Measurements from ENCODE around the gene CAPN14.

Gene CAPN14

DNA sequence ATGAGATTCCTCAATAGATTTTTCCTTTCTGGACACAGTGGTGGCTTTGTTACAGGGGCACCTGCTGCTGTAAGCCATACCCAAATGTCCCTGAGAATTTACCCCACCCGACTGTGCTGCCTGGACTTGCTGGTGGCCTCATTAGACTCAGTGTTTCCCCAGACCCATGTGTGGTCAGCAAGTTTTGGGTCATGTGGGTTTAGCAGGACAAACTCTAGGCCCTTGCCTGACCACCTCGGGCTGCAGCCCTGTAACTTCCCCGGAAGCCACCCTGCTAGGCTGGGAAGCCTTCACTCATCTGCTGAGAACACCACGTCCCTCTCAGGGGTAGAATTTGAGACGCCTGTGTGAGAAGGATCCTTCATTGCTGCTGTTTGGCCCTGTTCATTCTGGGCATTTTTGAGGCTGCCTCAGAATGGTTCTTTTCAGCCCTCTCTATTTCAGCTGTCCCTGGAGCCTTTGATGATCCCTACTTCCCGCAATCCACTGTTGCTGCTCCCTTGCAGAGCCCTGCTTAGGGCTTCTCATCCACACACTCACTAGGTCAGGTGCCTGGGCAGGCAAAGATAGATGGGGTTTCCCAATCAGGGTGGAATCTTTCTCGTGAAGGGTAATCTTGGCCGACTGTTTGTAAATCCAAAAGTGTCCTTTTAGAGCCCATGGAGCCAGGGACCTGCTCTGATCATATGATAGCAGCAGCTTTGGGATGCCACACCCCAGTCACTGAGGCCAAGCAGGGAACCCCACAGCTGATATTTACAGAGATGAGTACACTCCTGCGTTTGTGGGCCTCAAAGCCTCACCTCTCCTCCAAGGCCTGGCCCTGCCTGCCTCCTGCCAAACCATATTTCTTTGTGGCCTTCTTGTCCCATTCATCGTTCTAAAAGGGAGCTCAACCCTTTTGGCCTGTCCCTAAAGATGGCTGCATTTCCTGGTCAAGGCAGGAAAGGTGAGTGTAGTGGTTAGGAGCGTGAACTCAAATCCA is 23.4 kb upstream of the CAPN14 start:
- no peak for DNase-seq

DNA sequence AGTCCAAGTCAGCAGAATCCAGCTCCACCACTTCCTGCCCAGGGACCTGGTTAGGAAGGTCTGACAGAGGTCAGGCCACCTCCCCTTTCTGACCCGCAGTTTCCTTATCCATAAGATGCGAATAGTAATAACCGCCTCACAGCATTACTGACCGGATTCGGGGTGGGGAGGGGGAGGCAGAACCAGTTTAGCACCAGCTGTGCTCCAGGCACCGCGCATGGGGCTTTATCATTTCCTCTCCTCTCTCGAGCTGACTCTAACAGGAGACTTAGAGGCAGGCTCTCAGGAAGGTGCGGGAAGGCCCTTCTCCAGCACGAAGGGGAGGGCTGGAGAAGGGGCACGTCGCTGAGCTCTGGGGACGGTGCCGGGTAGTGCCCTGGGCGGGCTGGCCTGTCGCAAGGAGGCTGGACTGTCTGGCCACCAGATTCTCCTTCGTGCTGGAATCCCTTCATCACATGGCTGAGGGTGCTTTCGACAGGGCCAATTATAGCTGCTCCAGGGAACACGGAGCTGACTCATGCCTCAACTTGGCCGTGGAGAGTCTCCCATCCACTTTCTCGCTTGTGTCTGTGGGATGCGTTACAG is 22.4 kb upstream of the CAPN14 start:
- no peak for DNase-seq

DNA sequence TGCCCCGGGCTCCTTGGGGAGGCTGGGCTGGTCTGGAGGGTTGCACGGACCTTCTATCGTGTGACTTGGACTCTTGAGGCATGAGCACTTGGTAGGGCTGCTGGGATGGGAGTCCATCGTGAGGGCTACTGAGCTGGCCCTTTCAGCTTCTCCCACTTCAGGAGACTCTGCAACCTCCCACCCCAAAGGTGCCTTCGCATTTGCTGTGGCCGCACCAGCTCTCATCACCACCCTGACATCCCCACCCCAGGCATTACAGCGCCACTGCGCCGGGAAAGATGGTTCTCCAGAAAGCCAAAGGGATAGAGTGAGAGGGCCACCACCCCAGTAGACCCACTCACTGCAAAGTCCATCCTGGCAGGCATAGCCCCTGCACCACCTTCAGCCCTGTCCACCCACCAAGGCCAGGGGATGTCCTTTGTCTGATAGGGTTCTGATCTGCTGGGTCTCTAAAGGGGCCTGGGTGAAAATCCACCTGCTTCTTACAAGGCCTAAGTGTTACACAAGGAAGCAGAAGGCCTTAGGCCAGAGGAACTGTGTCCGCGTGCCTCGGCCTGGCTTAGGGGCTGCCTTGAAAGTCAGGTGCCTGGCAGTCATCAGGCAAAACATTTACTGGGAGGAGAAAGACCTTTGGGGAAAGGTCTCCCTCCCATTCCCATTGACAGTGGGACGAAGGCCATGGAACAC is 21.7 kb upstream of the CAPN14 start:
- DNase-seq = no peak

DNA sequence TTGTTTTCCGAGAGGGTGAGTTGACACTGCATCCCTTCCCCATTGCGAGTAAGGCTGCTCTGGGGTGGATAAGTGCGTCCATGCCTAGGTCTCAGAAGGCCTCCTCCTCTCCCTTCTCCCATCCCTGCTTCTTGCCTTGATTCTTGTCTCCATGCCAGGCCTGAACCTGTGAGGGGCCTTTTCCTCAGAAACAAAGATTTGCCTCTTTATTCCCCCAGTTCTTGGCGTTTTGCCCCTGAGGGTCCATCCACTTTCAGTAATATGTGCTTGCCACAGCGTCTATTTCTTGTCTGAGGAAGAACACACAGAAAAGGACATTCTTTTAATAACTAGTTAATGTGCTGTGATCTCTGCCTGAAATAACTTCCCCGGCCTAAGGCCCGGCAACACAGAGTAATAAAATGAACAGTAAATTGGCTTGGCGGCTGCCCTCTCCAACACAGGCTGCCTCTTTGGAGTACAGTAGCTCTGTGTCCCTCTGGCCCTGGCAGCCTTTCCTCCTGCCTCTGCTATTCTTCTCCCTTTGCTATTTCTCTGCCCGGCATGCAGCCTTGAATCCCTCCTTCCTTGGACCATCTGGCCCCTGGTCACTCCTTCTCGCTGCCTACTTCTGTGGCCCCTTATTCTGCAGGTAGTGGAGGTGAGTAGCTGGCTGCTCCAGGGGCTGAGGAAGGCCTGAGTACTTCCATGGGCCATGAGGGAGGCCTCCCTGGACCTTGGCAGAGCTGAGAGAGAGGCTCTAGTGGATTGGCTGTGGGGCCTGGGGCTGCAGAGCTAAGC is 21.0 kb upstream of the CAPN14 start:
- no peak for DNase-seq

DNA sequence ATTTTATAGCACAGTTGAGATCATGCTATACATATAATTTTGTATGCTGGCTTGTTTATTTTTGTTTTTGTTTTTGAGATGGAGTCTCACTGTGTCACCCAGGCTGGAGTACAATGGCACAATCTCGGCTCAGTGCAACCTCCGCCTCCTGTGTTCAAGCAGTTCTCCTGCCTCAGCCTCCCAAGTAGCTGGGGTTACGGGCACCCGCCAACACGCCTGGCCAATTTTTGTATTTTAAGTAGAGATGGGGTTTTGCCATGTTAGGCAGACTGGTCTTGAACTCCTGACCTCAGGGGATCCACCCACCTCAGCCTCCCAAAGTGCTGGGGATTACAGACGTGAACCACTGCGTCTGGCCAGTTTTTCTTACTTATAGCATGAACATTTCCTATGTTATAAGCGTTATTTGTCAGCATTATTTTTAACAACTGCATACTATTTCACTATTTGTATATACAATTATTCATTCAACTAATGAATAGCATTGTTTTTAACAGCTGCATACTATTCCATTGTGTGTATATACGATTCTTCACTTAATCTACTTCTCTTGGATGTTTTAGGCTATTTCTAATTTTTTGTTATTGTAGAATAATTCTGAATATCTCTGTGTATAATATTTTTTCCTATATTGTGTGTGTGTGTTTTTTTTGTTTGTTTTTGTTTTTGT is 20.2 kb upstream of the CAPN14 start:
- DNase-seq = no peak

DNA sequence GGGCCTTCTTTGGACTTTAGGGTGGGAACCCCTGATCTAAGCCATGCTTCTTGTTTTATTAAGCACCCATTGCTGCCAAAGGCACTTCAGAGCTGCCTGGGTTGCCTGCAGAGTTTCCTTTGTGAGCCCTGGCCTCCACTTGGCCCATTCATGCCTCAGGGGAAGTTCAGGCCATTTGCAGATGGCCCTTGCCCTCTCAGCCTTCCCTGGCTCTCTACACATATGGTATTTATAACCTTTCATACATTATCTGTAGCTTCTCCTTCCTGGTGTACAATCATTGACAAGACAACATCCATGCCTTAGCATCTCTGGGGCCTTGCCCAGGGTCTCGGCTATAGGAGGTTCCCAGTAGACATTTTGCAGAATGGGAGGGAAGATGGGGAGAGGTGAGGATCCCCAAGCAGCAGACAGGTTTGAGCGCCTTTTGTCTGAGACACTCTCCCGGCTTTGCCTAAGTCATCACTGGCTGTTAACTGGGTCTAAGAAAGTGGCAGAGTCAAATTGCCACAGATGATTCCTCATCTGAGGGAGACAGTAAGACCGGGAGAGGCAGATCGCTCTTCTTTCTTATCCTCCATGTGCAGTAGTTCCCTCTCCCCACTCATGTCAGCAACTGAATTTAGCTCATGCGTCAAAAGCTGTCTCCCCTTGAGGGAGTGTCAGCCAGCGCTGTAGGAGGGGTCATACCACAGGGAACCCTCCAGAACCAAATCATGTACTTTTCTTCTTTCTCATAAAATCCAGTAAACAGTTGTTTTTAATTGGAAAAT is 19.3 kb upstream of the CAPN14 start:
- DNase-seq = no peak

DNA sequence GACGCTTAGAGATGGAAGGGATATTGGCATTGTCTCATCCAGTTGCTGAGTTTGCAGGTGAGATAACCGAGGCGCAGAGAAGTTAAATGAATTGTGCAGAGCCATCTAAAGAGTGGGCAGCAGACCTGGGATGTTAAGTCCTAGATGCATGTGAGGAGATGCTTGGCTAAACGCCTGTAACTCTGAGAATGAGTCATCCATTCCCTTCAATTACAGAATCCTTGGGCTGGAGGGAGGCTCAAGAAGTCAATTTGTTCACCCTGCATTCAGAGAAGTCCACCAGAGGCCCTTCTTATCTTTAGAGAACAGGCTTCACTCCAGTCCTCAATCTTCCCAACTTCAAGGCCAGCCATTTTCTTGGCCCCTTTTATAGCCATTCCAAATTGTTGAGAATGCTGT is 18.2 kb upstream of the CAPN14 start:
- no peak for DNase-seq

DNA sequence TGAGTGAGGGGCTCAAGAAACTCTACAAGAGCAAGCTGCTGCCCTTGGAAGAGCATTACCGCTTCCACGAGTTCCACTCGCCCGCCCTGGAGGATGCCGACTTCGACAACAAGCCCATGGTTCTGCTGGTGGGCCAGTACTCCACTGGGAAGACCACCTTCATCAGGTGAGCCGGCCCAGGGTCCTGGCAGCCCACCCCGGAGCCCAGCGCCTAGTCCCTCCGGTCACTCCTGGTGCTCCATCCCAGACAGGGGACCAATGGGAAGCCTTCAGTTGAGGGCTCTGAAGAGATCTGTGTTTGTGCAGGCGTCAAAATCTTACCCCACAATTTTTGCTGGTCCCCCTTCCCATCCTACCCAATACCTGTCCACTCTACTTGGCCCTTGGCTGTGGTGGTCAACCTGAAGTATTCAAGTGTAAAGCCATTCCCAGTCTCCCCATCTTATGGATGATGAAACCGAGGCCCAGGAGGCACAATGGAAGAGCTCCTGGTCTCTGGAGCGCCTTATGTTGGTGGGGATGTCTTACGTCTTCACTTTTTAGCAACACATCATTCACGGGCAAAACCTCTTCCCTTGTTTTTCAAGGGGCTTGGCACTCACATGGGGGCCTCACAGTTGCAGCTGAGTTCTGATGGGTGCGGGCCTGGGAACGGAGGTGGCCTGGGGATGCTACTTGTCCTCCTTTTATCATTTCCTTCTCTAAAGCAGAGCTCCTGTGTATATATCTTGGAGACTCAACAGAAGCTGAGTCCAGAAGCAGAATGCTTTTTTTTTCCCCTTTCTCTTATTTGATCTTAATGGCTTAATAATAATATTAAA is 17.6 kb upstream of the CAPN14 start:
- DNase-seq = no peak

DNA sequence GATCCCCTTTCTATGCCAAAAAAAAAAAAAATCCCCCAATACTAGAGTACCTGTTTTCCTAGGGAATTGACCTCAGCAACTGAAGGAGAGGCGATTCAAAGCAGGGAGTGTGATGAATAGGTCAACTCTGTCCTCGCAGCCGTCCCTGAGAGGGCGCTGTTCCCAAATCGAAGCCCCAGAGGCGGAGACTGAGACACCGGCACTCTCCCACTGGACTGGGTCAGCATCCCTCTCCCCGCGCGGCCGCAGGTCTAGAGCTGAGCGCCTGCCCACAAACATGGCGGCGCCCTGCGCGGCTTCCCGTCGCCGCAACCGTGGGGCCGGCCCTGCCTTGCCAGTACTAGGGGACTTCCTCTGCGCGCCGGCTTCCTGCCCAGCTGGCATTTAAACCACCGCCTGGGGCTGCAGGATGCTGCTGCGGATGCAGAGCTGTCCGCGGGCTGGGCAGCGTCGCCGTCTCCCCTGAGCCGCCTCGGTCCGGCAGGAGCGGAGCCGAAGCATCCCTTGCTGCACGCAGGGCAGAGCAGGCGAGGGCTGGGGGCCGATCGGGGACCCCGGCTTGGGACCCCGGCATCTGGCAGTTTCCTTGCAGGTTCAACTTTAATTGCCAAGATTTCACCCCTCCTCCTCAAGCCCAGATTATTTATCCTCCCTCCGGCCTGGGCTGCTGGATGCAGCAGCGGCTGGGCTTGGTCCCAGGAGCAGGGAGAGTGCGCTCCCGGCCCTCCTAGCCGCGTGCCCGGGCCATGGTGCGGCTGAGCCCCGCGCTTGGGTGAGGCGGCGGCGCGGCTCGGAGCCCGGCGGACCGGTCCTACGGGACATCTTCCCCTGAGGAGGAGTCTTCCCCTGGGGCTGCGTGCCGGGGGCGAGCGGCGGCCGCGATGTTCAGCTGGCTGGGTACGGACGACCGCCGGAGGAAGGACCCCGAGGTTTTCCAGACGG is 16.7 kb upstream of the CAPN14 start, which contains the start of gene EHD3:
TSS of gene EHD3 (plus strand) at position 412 of the 942 bp plus-strand sequence. CDS start at position 882, 470 bp downstream.
- peak; percentile 81 for DNase-seq

DNA sequence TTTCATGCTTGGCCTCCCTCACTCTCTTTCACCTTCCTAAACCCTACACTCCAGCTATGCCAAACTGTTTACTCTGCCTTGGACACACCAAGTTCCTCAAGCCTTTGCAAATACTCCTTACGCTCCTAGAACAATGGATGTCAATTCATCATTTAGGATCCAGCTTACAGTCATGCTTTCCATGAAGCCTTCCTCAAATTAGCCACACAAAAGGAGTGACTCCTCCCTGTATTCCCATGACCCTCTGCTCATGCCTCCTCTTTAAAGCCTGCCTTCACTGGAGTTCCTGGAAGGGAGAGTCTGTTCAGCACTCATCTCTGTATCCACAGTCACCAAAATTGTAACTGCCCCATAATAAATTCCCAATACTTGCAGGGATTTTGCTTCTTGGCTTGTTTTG is 15.9 kb upstream of the CAPN14 start:
- no peak for DNase-seq

DNA sequence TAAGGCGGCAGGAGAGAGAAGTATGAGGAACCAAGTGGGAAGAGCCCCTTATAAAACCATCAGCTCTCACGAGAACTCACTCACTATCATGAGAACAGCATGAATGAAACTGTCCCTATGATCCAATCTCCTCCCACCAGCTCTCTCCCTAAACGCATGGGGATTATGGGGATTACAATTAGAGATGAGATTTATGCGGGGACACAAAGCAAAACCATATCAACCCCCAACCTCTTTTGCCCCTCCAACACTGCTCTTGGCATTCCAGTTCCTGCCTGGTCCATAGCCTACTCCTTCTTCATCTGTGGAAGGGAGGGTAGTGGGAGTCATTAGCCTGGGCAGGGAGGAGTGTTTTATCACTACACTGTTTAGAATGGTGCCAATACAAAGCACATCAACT is 15.3 kb upstream of the CAPN14 start:
- DNase-seq = no peak

DNA sequence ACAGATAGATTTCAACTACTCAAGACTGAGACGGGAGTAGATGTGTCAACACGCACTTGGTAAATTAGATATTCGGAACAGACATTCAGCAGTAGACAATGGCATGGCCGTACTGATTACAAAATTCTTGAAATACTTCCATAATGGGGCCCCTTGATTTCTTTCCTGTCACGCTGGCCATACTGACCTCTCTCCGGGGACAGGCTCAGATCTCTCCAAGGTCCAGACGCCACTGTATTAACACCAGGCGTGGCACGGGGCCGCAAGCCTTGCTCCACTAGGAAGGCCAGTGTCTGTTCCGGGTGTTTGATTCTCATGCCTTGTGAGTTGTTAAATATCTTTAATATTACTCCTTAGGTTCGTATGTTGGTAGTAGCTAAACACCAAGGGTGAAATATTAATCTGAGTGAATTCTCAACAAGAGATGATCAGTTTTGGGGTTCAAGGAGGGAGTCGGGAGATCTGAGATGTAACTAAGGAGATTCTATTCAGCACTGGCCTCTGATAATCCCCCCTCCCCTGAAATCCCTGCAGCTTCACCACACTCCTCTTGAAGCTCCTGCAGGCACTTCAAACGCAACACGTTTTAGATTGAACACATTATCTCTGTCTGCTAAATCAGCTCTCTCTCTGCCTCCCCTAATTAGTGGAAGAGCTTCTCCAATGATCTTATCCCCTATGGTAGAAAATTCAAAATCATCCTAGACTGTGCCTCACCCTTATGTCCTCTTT is 14.4 kb upstream of the CAPN14 start:
- DNase-seq = no peak

DNA sequence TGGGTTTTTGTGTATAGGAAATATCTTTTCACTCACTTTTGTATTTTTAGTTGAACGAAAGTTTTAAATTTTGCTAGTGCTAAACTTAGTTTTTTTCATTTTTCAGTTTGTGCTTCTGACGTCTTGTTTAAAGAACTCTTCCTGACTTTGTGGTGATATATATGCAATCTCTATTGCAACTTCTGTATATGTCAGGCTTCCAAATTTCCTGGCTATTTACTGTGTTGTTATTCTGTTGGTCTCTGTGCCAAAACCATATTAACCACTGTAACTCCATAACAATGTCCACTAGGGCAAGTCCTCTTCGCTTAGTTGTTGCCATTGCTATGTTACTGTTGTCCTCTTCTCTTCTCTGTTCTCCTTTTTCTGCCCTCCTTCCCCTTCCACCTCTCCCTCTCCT is 13.4 kb upstream of the CAPN14 start:
- DNase-seq = no peak

DNA sequence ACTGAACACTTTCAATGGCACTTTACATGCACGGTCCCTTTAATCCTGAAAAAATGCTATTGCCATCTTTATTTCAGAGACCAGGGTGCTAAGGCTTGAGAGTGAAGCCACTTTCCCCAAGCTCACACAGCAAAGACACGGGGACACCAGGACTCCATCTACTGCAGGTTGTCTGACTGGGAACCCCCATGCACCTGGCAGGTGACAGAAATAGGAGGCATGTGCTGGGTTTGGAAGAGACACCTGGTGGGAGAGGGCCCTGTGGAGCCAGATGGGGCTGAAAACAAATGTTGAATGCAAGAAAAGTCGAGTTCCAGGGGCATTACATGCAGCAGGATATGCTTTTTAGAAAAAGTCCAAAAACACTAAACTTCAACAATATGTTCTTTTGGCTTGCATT is 11.4 kb upstream of the CAPN14 start:
- no peak for DNase-seq

DNA sequence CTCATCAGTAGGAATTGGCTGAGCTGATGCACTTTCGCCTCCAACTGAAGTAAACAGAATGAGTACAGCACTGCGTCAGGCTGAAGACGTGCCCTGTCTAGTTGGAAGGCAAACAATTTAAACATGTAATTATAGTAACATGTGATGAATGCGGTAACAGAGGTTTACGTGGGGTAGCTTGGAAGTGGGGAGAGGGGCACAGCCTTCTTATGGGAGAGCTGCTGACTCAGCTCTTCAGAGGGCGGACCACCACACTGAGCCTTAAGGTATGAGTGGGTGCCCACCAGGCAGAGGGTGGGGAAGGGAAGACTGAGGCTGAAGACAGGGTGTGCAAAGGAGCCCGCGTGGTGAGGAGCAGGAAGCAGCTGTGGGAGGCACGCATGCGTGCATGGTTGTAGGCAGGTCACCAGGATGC is 10.4 kb upstream of the CAPN14 start:
- DNase-seq = no peak

DNA sequence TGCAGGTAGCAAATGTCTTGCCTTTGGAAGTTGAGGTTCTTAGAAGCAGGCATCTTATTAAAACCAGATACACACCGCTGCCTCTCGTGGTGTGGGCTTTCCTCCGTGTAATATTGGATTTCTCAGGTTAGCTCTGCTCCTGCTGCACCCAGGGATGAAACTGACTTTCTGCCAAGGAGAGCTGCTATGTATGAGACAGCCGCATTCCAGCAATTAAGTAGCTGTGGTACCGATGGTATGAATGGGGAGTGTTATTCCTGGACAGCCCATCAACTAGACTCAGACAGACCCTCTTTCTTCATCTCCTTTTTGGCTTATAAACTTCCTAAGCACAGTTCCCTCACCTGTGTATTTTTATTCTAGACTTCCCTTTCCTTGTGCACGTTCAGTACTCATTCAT is 9.8 kb upstream of the CAPN14 start:
- DNase-seq = no peak

DNA sequence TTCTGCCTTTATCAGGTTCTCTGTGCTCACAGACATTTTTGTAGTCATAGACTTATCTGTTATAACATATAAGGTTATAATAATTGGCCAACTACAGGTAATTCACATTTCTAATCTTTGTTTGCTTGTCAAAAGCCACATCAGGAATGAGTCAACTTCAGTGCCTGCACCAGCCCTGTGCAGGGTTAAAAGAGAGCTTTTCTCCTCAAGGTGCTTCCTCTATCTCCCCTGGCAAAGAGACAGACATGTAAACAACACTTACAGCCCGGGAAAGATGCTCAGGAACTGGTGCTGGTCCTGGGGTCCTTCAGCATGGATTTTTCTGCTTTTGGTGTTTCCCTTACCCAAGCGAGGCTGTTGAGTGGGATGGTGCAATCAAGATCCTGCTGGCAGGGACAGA is 9.0 kb upstream of the CAPN14 start:
- DNase-seq = no peak

DNA sequence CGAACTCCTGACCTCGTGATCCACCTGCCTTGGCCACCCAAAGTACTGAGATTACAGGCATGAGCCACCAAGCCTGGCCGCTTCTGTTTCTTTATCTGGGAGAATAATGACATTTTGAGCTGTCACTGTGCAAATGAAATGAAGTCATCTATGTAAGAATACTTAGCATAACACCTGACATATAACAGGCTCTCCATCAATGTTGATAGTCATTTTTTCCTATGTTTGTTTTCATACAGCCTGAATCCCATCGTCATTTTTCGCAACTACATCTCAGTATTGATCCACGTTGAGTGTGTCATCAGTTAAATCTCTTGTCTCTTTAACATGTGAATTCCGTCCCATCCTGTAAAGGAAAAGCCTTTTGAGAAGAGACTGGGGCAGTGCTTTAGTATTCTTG is 6.4 kb upstream of the CAPN14 start:
- no peak for DNase-seq

DNA sequence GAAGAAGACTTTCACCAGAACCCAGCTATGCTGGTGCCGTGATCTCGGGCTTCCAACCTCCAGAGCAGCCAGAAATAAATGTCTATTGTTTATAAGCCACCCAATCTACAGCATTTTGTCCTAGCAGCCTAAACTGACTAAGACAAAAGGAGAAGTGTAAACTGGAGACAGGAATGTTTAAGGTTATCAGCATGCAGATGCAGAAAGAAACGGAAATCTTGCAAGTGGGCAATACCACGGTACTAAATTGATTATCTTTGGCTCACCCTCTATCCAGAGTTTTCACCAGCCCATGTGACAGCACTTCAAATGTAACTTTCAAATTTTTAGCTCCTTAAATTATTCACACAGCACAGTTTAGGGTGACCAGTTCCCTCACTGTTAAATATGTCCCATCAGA is 5.7 kb upstream of the CAPN14 start:
- DNase-seq = no peak

All from CD4-positive, alpha-beta T cell treated with Interleukin-10 for 1 hour (primary cell).